ENCODE measurements around the gene DNMT1. TPM values are rescaled to one million over a fixed set of nuclear protein-coding genes. Genes with fewer than 3 reads are reported as not detected.

Gene DNMT1
- polyA plus RNA-seq, 1 donor (not counting 4 experiments of a cell fraction or from before 2014, with no cell fraction given): 52.0 TPM

GRCh38 chr19:10110076-10110971, 84.4 kb downstream of the DNMT1 start:
- Histone ChIP-seq H2AFZ (ENCODE audit: control insufficient read depth, low read length) (no peak overlapping the region), H4K20me1 (ENCODE audit: control insufficient read depth, extremely low read depth, insufficient read depth, low read length) (peaks cover 13% of the 10 kb centered on the region), H3K79me2 (ENCODE audit: control insufficient read depth, insufficient read depth, low read length) (peaks cover 36% of the 10 kb centered on the region), H3K4me1 (ENCODE audit: control insufficient read depth, extremely low read depth, insufficient read depth, low read length) (peaks cover 12% of the 10 kb centered on the region), H3K4me2 (ENCODE audit: control insufficient read depth, extremely low read depth, insufficient read depth, low read depth, low read length) (no peak overlapping the region), H3K4me3 (ENCODE audit: control insufficient read depth in 2 of 3, extremely low read depth in 1 of 3, insufficient read depth in 2 of 3, low read depth in 1 of 3, low read length in 3 of 3) (no peak overlapping the region), H3K27me3 (ENCODE audit: control insufficient read depth, extremely low read depth, insufficient read depth, low read length) (no peaks in the 10 kb centered on the region), H3K27ac (ENCODE audit: control insufficient read depth, insufficient read depth, low read length) (no peak overlapping the region), H3K9me3 (ENCODE audit: control insufficient read depth, low read depth, low read length) (no peaks in the 10 kb centered on the region), H3K9me1 (ENCODE audit: control insufficient read depth, extremely low read depth, insufficient read depth, low read length) (no peaks in the 10 kb centered on the region), H3K9ac (ENCODE audit: control insufficient read depth, extremely low read depth, insufficient read depth, low read length) (no peak overlapping the region), H3K36me3 (ENCODE audit: control insufficient read depth in 2 of 2, extremely low read depth in 1 of 2, insufficient read depth in 2 of 2, low read length in 2 of 2) (peaks cover 25 to 34% of the 10 kb centered on the region in 2 experiments)
- DNase-seq (ENCODE audit: low read depth, low spot score) (no peak), FAIRE-seq (no peak)
- TF ChIP-seq CTCF (optimal IDR thresholded peaks at IDR 0.05 in 1 of 3, IDR thresholded peaks at IDR 0.05 in 1 of 3, conservative IDR thresholded peaks at IDR 0.05 in 1 of 3; ENCODE audit: extremely low read depth in 1 of 3, insufficient read depth in 2 of 3, low read length in 3 of 3) (no peak), EZH2 (IDR thresholded peaks at IDR 0.05; ENCODE audit: low read length) (no peak)
- dilution Hi-C loops (cut with MboI; ENCODE audit: extremely low pct_ligation_motif_present, low sequenced_read_pairs): no loop called here

GRCh38 chr19:10109528-10109927, 85.2 kb downstream of the DNMT1 start:
- Histone ChIP-seq H3K9me3 (ENCODE audit: control insufficient read depth, low read depth, low read length) (no peaks in the 10 kb centered on the region), H3K4me3 (ENCODE audit: control insufficient read depth in 2 of 3, extremely low read depth in 1 of 3, insufficient read depth in 2 of 3, low read depth in 1 of 3, low read length in 3 of 3) (no peak overlapping the region), H4K20me1 (ENCODE audit: control insufficient read depth, extremely low read depth, insufficient read depth, low read length) (peaks cover 9% of the 10 kb centered on the region), H3K36me3 (ENCODE audit: control insufficient read depth in 2 of 2, extremely low read depth in 1 of 2, insufficient read depth in 2 of 2, low read length in 2 of 2) (peaks cover 22 to 32% of the 10 kb centered on the region in 2 experiments), H3K27me3 (ENCODE audit: control insufficient read depth, extremely low read depth, insufficient read depth, low read length) (no peaks in the 10 kb centered on the region), H3K9me1 (ENCODE audit: control insufficient read depth, extremely low read depth, insufficient read depth, low read length) (no peaks in the 10 kb centered on the region), H3K79me2 (ENCODE audit: control insufficient read depth, insufficient read depth, low read length) (peaks cover 36% of the 10 kb centered on the region), H2AFZ (ENCODE audit: control insufficient read depth, low read length) (no peak overlapping the region), H3K4me2 (ENCODE audit: control insufficient read depth, extremely low read depth, insufficient read depth, low read depth, low read length) (no peak overlapping the region), H3K9ac (ENCODE audit: control insufficient read depth, extremely low read depth, insufficient read depth, low read length) (no peak overlapping the region), H3K27ac (ENCODE audit: control insufficient read depth, insufficient read depth, low read length) (no peak overlapping the region), H3K4me1 (ENCODE audit: control insufficient read depth, extremely low read depth, insufficient read depth, low read length) (peaks cover 12% of the 10 kb centered on the region)
- DNase-seq (ENCODE audit: low read depth, low spot score) (no peak), FAIRE-seq (no peak)
- dilution Hi-C loops (cut with MboI; ENCODE audit: extremely low pct_ligation_motif_present, low sequenced_read_pairs): no loop called here
- TF ChIP-seq CTCF (optimal IDR thresholded peaks at IDR 0.05 in 1 of 3, IDR thresholded peaks at IDR 0.05 in 1 of 3, conservative IDR thresholded peaks at IDR 0.05 in 1 of 3; ENCODE audit: extremely low read depth in 1 of 3, insufficient read depth in 2 of 3, low read length in 3 of 3) (no peak), EZH2 (IDR thresholded peaks at IDR 0.05; ENCODE audit: low read length) (no peak)
